HG03045 (cell line): ENCODE results near the gene NRL.
A peak's percentile ranks its signal among the peaks of the same experiment; 100 is the strongest.
"Not testable (repeated sequence)": the region's sequence is repeated elsewhere in the genome, so short reads cannot be mapped to it uniquely, and the experiment has no call there.

Source experiments
- ATAC-seq: cut with Tn5 transposase; IDR thresholded peaks from one replicate; pipeline ENCODE4 v1.9.1; 2021; ENCODE audit warnings: mild to moderate bottlenecking, moderate library complexity; ENCODE audit not compliant: unreplicated experiment

NRL gene

DNA sequence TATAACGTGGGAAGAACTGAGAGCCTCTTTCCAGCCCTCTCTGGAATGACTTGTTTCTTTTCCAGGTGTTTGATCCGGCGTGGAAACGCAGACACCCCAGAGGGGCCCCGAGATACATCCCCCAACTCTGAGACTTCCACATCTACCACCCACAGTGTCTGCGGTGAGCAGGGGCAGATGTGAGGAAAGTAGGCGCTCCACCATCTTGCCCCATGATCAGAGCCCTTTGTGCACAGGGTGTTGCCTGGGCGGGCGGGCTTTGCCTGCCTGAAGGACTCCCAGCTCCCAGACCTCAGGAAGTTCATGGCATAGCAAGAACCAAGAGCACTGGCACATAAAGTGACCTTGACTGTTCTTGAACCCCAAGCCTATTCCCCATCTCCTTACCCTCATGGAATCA, 60.1 kb downstream of the NRL start:
- no peak for ATAC-seq

- ATAC-seq: no peak
These were observed 60.5 kb downstream of the NRL start for GRCh38 chr14:24054324-24054641.

DNA sequence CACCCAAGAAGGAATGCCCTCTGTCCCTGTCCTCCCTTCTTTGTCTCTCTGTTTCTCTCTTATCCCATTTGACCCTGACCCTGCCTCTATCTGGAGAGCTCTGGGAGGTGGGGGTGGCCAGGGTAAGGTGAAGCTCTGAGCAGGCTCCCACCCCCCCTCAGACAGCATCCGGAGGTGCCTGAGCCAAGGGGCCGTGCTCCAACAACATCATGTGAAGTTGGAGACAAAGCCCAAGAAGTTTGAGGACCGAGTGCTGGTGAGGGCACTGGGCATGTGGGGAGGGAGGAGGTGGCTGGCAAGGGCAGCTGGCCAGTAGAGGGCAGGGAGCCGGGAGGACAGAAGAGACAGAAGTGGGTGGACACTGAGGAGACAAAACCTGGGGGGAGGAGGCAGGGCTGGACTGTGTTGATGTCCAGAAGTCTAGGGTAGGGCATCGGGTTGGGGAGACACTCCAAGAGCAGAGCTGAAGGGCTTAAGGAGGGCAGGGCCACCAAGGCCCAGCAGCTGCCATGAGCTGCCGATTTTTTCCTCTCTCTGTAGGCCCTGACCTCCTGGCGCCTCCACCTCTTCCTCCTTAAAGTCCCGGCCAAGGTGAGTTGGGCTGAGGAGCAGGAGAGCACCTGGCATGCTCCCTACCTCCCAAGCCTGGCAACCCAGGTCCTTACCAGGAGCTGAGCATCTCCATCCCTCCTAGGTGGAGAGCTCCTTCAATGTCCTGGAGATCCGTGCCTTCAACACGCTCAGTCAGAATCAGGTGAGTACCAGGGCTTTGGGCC, 61.0 kb downstream of the NRL start:
- no peak for ATAC-seq

- ATAC-seq: no peak
These were observed 61.8 kb downstream of the NRL start for GRCh38 chr14:24052656-24053547.

GRCh38 chr14:24051789-24052655, 62.7 kb downstream of the NRL start, which contains the start of gene CARMIL3:
Gene CARMIL3 (plus strand): TSS chr14:24052009. CDS start chr14:24052154, 145 bp downstream.
- ATAC-seq: peak; percentile 80

DNA sequence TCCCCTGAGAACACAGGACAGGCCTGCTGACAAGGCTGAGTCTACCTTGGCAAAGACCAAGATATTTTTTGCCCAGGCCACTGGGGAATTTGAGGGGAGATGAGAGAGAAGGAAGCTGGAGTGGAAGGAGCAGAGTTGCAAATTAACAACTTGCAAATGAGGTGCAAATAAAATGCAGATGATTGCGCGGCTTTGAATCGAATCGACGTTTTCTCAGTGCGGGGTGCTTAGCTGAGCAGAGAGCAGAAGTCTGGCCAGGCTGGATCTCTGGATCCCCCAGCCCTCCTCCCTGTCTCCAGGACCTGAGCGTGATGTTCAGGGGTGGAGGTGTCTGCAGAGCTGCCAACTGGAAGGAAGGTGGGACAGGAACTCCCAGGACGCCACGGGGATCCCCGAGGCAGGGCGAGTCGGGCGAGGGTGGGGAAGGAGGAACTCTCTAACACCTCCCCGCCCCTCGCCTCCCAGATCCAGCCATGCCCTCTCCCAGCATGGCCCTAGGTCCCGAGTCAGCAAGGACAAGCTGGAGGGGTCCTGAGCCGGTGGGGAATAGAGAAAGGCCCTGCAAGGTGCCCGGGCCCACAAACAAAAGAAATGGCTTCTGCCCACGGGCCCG, 63.5 kb downstream of the NRL start:
- ATAC-seq: no peak

- not testable (repeated sequence) for ATAC-seq
These were observed 64.0 kb downstream of the NRL start for GRCh38 chr14:24050753-24051152.

DNA sequence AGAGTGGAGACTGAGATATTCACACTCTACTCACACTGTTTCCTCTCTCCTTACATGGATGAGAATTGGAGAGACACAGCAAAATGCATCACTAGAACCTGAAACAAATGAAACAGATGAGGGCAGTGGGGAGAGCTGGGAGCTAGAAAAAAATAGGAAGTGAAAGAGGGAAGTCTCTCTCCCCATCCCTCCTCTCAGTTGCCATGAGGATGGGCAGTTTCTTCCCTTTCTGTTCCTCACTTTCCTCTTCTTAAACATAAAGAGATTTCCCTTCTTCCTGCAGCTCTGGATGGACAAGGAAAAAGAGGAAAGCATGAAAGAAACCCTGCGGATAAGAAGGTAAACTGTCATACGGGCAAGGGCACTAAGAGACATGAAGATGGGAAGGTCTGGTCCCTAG, 65.7 kb downstream of the NRL start:
- not testable (repeated sequence) for ATAC-seq

DNA sequence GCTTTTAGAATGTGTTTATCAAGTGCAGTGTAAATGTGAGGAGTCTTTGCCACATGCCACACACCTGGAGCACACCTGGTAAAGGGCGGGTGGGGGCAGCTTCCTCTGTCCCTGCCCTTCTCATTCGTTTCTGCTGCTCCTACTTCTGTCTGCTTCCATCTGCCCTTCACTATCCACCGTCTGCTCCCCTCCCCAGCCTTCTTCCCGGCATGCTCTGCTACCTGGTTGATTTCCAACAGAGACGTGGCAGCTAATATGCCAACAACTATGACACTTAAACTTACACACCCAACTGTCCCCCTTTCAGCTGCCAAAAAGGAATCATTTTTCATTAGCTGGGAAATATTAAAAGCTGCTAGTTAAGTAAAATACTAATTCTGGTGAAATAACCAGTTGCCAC, 72.0 kb downstream of the NRL start:
- ATAC-seq: no peak

GRCh38 chr14:24040692-24041091, 74.1 kb downstream of the NRL start:
- ATAC-seq: no peak

- no peak for ATAC-seq
These were observed 76.1 kb downstream of the NRL start for GRCh38 chr14:24038686-24039085.

DNA sequence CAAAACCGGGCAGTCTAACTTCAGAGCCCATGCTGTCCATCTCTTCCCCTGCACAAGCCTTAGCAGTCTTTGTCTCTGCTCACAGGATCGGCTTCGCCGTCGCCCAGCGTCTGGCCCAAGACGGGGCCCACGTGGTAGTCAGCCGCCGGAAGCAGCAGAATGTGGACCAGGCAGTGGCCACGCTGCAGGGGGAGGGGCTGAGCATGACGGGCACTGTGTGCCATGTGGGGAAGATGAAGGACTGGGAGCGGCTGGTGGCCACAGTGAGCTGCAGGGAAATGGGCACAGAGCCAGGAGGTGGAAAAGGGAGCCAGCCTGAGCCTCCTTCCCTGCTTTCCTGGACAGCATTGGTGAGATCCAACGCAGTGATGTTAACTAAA, 77.1 kb downstream of the NRL start:
- no peak for ATAC-seq

GRCh38 chr14:24036963-24037657, 77.6 kb downstream of the NRL start:
- ATAC-seq: peak; percentile 14

DNA sequence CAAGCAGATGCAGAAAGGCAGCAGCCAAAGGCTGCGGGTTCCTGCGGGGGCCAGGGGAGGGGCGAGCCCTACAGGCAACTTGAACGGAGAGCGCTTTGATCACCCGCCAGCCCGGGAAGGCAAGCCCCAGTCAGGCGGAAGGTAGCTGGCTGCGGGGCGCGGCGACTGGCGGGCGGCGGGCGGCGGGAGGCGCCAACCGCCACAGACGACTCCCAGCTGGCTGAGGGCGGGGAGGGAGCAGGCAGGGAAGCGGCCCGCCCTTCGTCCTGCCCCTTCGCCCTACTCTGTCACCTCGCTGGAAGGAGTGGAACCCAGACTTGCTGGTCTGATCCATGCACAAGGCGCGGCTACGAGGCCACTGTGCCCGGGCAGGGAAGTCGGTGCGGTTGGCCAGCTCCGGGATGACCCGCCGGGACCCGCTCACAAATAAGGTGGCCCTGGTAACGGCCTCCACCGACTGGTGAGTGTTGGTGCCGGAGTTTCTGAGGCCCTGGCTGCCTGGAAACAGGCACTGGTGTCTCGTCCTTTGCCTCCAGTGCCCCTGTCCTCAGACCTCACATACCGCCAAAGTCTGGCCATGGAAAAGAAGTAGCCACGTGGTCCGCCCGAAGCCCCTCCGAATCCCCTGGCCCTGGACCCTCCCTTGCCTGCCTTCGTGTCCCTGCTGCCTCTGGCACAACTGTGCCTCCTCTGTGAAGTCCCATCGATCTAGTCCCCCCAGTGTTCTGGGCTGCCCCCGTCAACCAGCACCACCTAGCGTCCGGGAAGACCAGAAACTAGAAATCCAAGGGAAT, 78.4 kb downstream of the NRL start:
- peak; percentile 62 for ATAC-seq

GRCh38 chr14:24035769-24036168, 79.0 kb downstream of the NRL start:
- not testable (repeated sequence) for ATAC-seq

- ATAC-seq: no peak
These were observed 81.9 kb downstream of the NRL start for GRCh38 chr14:24032727-24033418.

GRCh38 chr14:24031331-24031730, 83.4 kb downstream of the NRL start:
- ATAC-seq: not testable (repeated sequence)

GRCh38 chr14:24029687-24030086, 85.1 kb downstream of the NRL start:
- ATAC-seq: not testable (repeated sequence)
